Measurements from ENCODE around the gene FAM162A.

- TF ChIP-seq POLR2A (IDR thresholded peaks at IDR 0.05) (no peak), CTCF (IDR thresholded peaks at IDR 0.05) (no peak), EP300 (IDR thresholded peaks at IDR 0.05) (no peak), POLR2AphosphoS5 (IDR thresholded peaks at IDR 0.05) (no peak)
Measured at GRCh38 chr3:122421101-122421500, 37.1 kb downstream of the FAM162A start.

Measured in suprapubic skin (tissue), 4 donors.